Omental fat pad (tissue), 4 donors: ENCODE measurements around the gene NDUFB2. TPM values are rescaled to one million over a fixed set of nuclear protein-coding genes. Genes with fewer than 3 reads are reported as not detected.
"Not testable (repeated sequence)": the region's sequence is repeated elsewhere in the genome, so short reads cannot be mapped to it uniquely, and the experiment has no call there.

ENCODE experiments used
- ATAC-seq: fragments of 150-250 bp; one replicate; pipeline ENCODE4 v1.9.1; 2016; ENCODE audit warnings: mild to moderate bottlenecking, moderate library complexity; ENCODE audit not compliant: low FRiP score
- DNase-seq: peaks from one replicate; pipeline ENCODE4 v3.0.0-alpha.2; 2019; ENCODE audit warnings: low spot score
- total RNA-seq, 4 donors: library from RNA; depleted of rRNA; stranded (reverse); fragments of >200 nt; gene quantifications; one replicate each; pipeline ENCODE4 v1.1.0, GENCODE V29; 2016
- TF ChIP-seq, protein P1 (sequence below), 3 donors: fragments of 450-650 bp; IDR thresholded peaks; one replicate each; pipeline ENCODE4 v1.5.1; 2016 to 2017; ENCODE audit warnings: antibody characterized with exemption in 3 of 3, mild to moderate bottlenecking in 3 of 3, moderate library complexity in 2 of 3

Gene NDUFB2
- total RNA-seq, 4 donors from 2014 or later = 118 to 301 (median 234) TPM

DNA sequence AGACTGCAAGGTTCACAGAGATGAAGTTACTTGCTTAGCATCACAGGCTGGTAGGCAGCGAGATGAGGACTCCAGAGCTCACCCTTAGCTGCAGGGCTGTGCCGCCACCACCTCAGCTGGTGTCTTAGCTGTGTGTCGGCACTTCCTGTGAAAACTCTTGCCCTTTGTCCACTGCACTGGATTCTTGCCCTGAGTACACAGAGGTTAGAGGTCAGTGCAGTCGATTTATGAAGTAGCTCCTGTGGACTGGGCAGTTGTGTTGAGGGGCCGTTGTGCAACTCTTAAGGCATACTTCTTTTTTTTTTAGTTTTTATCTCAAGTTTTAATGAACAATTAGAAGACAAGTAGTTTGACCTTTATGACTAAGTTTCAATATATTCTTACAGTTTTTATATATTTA, 10.6 kb downstream of the NDUFB2 start:
- TF ChIP-seq, protein P1, sequence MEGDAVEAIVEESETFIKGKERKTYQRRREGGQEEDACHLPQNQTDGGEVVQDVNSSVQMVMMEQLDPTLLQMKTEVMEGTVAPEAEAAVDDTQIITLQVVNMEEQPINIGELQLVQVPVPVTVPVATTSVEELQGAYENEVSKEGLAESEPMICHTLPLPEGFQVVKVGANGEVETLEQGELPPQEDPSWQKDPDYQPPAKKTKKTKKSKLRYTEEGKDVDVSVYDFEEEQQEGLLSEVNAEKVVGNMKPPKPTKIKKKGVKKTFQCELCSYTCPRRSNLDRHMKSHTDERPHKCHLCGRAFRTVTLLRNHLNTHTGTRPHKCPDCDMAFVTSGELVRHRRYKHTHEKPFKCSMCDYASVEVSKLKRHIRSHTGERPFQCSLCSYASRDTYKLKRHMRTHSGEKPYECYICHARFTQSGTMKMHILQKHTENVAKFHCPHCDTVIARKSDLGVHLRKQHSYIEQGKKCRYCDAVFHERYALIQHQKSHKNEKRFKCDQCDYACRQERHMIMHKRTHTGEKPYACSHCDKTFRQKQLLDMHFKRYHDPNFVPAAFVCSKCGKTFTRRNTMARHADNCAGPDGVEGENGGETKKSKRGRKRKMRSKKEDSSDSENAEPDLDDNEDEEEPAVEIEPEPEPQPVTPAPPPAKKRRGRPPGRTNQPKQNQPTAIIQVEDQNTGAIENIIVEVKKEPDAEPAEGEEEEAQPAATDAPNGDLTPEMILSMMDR (IDR thresholded peaks at IDR 0.05) = no peak
- ATAC-seq (no peak), DNase-seq (no peak)

DNA sequence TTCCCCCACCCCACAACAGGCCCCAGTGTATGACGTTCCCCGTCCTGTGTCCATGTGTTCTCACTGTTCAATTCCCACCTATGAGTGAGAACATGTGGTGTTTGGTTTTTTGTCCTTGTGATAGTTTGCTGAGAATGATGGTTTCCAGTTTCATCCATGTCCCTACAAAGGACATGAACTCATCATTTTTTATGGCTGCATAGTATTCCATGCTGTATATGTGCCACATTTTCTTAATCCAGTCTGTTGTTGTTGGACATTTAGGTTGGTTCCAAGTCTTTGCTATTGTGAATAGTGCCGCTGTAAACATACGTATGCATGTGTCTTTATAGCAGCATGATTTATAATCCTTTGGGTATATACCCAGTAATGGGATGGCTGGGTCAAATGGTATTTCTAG, 12.3 kb downstream of the NDUFB2 start:
- DNase-seq, ATAC-seq: not testable (repeated sequence)

DNA sequence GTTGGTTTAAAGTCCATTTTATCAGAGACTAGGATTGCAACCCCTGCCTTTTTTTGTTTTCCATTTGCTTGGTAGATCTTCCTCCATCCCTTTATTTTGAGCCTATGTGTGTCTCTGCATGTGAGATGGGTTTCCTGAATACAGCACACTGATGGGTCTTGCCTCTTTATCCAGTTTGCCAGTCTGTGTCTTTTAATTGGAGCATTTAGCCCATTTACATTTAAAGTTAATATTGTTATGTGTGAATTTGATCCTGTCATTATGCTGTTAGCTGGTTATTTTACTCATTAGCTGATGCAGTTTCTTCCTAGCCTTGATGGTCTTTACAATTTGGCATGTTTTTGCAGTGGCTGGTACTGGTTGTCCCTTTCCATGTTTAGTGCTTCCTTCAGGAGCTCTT, 15.9 kb downstream of the NDUFB2 start:
- ATAC-seq, DNase-seq: not testable (repeated sequence)

DNA sequence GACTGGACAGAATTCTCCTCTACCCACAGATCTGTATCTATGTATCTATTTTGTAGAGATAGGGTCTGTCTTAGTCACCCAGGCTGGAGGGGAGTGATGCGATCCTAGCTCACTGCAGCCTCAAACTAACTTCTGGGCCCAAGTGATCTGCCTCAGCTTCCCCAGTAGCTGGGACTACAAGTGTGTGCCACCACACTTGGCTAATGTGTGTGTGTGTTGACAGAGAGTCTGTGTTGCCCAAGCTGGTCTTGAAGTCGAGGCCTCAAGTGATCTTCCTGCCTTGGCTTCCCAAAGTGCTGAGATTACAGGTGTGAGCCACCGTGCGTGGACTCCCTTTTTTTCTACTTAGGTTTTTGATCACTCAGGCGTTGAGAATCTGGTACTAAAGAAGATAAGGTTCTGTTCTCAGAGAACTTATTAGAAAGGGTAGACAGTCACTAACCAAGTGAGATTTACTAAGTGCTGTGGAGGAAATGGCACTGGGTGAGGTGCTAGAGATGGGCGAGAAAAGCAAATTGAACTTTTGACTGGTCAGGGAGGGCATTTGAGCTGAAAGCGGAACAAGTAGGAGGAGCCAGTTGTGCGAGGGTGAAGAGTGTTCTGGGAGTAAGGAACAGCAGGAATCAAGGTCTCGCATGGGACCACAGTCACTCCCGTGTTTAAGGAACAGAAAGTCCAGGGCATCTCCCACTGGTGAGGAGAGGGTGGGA, 18.0 kb downstream of the NDUFB2 start:
- TF ChIP-seq, protein P1 (IDR thresholded peaks at IDR 0.05) = no peak
- DNase-seq (no peak), ATAC-seq (no peak)

DNA sequence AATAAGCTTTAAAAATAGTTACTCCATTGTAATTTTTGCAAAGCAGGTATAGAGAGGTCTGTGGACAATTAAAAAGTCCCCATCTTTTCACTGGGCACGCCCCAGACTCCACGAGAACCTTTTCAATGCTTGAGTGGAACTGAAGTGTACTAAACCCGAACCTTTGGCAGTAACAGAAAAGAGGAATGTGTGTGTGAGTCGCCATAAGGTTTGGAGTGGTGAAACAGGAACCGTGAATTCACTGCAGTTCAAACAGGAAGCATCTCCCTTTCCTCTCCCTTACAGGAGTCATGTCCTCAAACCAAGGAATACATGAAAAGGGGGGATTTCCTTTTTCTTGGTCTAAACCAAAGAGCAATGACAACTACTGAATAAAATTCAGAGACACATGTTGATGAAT, 23.2 kb downstream of the NDUFB2 start:
- TF ChIP-seq, protein P1 (IDR thresholded peaks at IDR 0.05) = no peak
- DNase-seq (no peak), ATAC-seq (no peak)

DNA sequence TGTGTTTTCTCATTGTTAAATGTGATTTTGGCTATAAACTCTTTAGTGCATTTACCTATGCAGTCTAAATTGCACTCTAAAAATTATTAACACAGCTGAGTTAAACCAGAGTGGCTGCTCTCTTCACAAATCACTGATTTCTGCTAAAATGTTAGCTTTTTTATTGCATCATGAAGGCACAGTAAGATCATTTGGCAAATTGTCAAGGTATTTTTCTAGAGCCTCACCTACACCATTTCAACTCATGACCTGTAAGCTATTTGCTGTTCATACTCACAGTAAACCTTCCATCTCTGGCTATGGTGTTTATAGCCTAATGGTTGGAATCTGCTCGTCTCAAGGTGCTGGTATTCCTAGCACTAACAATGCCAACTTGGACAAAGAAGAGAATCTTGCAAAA, 25.7 kb downstream of the NDUFB2 start:
- no peak for ATAC-seq
- TF ChIP-seq, protein P1 (IDR thresholded peaks at IDR 0.05) = no peak
- no peak for DNase-seq

DNA sequence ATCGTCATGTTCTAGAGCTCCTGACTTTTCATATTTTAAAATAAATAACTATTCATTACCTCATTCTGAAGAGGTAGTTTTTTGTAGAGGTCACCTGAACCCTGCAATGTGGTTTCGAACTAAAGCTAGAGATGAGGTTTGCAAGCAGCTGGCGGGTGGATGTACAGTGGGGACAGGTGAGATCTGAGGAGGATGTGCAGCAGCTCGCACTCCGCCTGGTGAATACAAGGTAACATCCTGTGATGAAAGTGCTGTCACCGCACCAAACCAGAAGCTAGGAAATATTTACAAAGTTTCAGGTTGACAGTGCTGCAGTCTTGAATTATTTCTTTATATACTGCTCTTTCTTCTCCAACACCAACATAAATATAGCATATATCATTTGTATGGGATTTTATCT, 26.5 kb downstream of the NDUFB2 start:
- TF ChIP-seq, protein P1 (IDR thresholded peaks at IDR 0.05) = no peak
- ATAC-seq = no peak
- no peak for DNase-seq

DNA sequence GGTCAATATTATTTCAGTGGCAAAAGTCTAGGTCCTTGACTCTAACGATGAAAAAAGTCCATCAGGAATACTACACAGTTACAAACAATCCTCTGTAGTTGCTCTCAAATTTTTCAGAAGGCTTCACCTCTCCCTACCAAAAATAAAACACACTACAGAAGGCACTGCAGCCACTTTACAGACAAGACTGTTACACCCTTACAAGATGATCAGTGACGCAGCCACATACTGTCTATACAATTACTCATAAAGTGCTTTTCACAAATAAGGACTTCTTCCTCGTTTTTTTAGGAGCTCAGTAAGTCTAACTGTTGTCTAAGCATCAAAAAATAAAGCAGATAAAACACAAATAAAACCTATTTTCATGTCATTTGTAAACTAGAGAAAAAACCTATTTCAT, 27.1 kb downstream of the NDUFB2 start:
- no peak for ATAC-seq
- TF ChIP-seq, protein P1 (IDR thresholded peaks at IDR 0.05) = no peak
- no peak for DNase-seq
